NCI-H146 (cell line): ENCODE data around the gene JUND.

ENCODE experiments used
- DNase-seq: peaks from one replicate; lab custom pipeline; 2025; lab: John Stamatoyannopoulos, UW

Gene JUND

GRCh38 chr19:18234194-18234593 lies 47.2 kb downstream of the JUND start:
- no peak for DNase-seq

GRCh38 chr19:18233224-18233825 lies 48.1 kb downstream of the JUND start:
- peak; percentile 63 for DNase-seq

- DNase-seq = peak; percentile 82
Observed at GRCh38 chr19:18232540-18233223, 48.7 kb downstream of the JUND start.

- DNase-seq = no peak
Observed at GRCh38 chr19:18231775-18232174, 49.6 kb downstream of the JUND start.

GRCh38 chr19:18230941-18231734 lies 50.3 kb downstream of the JUND start:
- DNase-seq = no peak

GRCh38 chr19:18229915-18230314 lies 51.5 kb downstream of the JUND start:
- DNase-seq = no peak
